ENCODE measurements around the gene TYW5. TPM values are rescaled to one million over a fixed set of nuclear protein-coding genes. Genes with fewer than 3 reads are reported as not detected.

The TYW5 gene
- total RNA-seq = 10 to 100 TPM in 3 of 4 donors, 1 to 10 TPM in 1; 7.4 to 18.8 (median 14.6) TPM

- peak in 4 of 6 experiments; percentile 9 to 34 (median 18) for TF ChIP-seq CTCF (IDR thresholded peaks at IDR 0.05)
- peak; percentile 76 to 79 for TF ChIP-seq POLR2A (IDR thresholded peaks at IDR 0.05)
- H3K4me1 ChIP-seq = peaks cover 4 to 40% (median 10%) of the 10 kb centered on the region in 4 donors
- H3K4me3 ChIP-seq = peak within 1 kb of the TSS; percentile 71 to 99 (median 90)
- H3K36me3 ChIP-seq = peaks cover 0 to 20% (median 0%) of the 10 kb centered on the region in 3 donors
- no peaks in the 10 kb centered on the region for H3K27me3 ChIP-seq
- H3K9me3 ChIP-seq = no peaks in the 10 kb centered on the region
- peak; percentile 73 to 91 (median 90) for DNase-seq
- H3K27ac ChIP-seq = peak within 1 kb of the TSS; percentile 85 to 96 (median 90)
These were observed at the start of gene TYW5, which contains the start of gene MAIP1 for GRCh38 chr2:199955339-199956061. TSS of gene TYW5 (minus strand) at chr2:199955491. CDS start at chr2:199955470, 21 bp downstream. TSS of gene MAIP1 (plus strand) at chr2:199955582. CDS start at chr2:199955799, 217 bp downstream.

- Histone ChIP-seq H3K27me3 (no peaks in the 10 kb centered on the region), H3K27ac (no peak overlapping the region), H3K9me3 (no peaks in the 10 kb centered on the region), H3K4me3 (no peak overlapping the region), H3K4me1 (no peaks in the 10 kb centered on the region), H3K36me3 (no peaks in the 10 kb centered on the region)
- TF ChIP-seq CTCF (IDR thresholded peaks at IDR 0.05) = no peak
- TF ChIP-seq POLR2A (IDR thresholded peaks at IDR 0.05) = no peak
- DNase-seq = no peak
These were observed 48.2 kb upstream of the TYW5 start for GRCh38 chr2:200003444-200003843.

- no peak for DNase-seq
- TF ChIP-seq POLR2A (IDR thresholded peaks at IDR 0.05) = no peak
- TF ChIP-seq CTCF (IDR thresholded peaks at IDR 0.05) = no peak
- no peaks in the 10 kb centered on the region for H3K9me3 ChIP-seq
These were observed 45.3 kb upstream of the TYW5 start for GRCh38 chr2:200000444-200001163.

GRCh38 chr2:199999166-199999565 lies 43.9 kb upstream of the TYW5 start:
- no peaks in the 10 kb centered on the region for H3K36me3 ChIP-seq
- H3K4me1 ChIP-seq = no peaks in the 10 kb centered on the region
- DNase-seq = no peak
- H3K27me3 ChIP-seq = no peaks in the 10 kb centered on the region
- TF ChIP-seq CTCF (IDR thresholded peaks at IDR 0.05) (no peak), POLR2A (IDR thresholded peaks at IDR 0.05) (no peak)
- H3K27ac ChIP-seq = no peak overlapping the region
- H3K4me3 ChIP-seq = no peak overlapping the region
- no peaks in the 10 kb centered on the region for H3K9me3 ChIP-seq

More at GRCh38 chr2:200000444-200001163, 45.3 kb upstream of the TYW5 start:
- no peaks in the 10 kb centered on the region for H3K36me3 ChIP-seq
- H3K4me1 ChIP-seq = no peaks in the 10 kb centered on the region
- no peak overlapping the region for H3K27ac ChIP-seq
- H3K4me3 ChIP-seq = no peak overlapping the region
- H3K27me3 ChIP-seq = no peaks in the 10 kb centered on the region

- no peaks in the 10 kb centered on the region for H3K36me3 ChIP-seq
- H3K4me1 ChIP-seq = no peaks in the 10 kb centered on the region
- H3K4me3 ChIP-seq = no peak overlapping the region
- H3K9me3 ChIP-seq = no peaks in the 10 kb centered on the region
- no peak for DNase-seq
- H3K27ac ChIP-seq = no peak overlapping the region
- H3K27me3 ChIP-seq = no peaks in the 10 kb centered on the region
- no peak for TF ChIP-seq POLR2A (IDR thresholded peaks at IDR 0.05)
- TF ChIP-seq CTCF (IDR thresholded peaks at IDR 0.05) = no peak
These were observed 42.0 kb upstream of the TYW5 start for GRCh38 chr2:199997296-199997695.

Measured in Peyer's patch (tissue), 4 donors.